HepG2 (cell line): Measurements from ENCODE around the gene SLC17A9. TPM values are rescaled to one million over a fixed set of nuclear protein-coding genes. Genes with fewer than 3 reads are reported as not detected.
A peak's percentile ranks its signal among the peaks of the same experiment; 100 is the strongest.

ENCODE experiments used
- CBX5 ChIP-seq: sonication (generic); formaldehyde crosslinking; IDR thresholded peaks from 2 replicates; pipeline ENCODE4 v1.4.0; 2020; ENCODE audit warnings: missing genetic modification reagents, borderline replicate concordance
- CREB3 ChIP-seq: sonication (generic); formaldehyde crosslinking; IDR thresholded peaks from 2 replicates; pipeline ENCODE4 v1.5.0; 2020; ENCODE audit warnings: missing genetic modification reagents
- ELF3 ChIP-seq: IDR thresholded peaks from 2 replicates; pipeline ENCODE4 v1.6.1; 2016; ENCODE audit warnings: missing genetic modification reagents, missing compliant biosample characterization
- MAX ChIP-seq: IDR thresholded peaks from 2 replicates; pipeline ENCODE4 v1.6.1; 2012; ENCODE audit warnings: inconsistent platforms
- PRMT3 ChIP-seq: sonication (generic); formaldehyde crosslinking; IDR thresholded peaks from 2 replicates; pipeline ENCODE4 v1.8.1; 2022; ENCODE audit warnings: low read depth, mild to moderate bottlenecking, moderate library complexity, missing genetic modification reagents, borderline replicate concordance
- TCF7 ChIP-seq: sonication (generic); IDR thresholded peaks from 2 replicates; pipeline ENCODE4 v1.6.1; 2016; ENCODE audit warnings: antibody characterized with exemption, low read depth
- ZBTB20 ChIP-seq: sonication (generic); formaldehyde crosslinking; IDR thresholded peaks from 2 replicates; pipeline ENCODE4 v1.8.1; 2023; ENCODE audit warnings: missing genetic modification reagents, low read depth, mild to moderate bottlenecking, borderline replicate concordance
- ZNF724P ChIP-seq: sonication (generic); formaldehyde crosslinking; IDR thresholded peaks from 2 replicates; pipeline ENCODE4 v1.8.0; 2022; ENCODE audit warnings: missing genetic modification reagents, borderline replicate concordance
- polyA plus RNA-seq, 8 experiments: library from polyadenylated mRNA; depleted of rRNA in 3 of 8; stranded (reverse) in 7 of 8; unstranded in 1 of 8; fragments of >200 nt; fragmentation: Illumina TruSeq in 4 of 8; extraction: Trizol in 4 of 8; gene quantifications; 2 replicates each; pipeline versions ENCODE4 v1.2.1 to v1.2.3, GENCODE V29; 2011 to 2016; ENCODE audit warnings: low read depth in 4 of 8, missing spikeins in 1 of 8, mixed read lengths in 1 of 8; ENCODE audit not compliant: insufficient read depth in 1 of 8
- total RNA-seq, 5 experiments: library from RNA; depleted of rRNA; stranded (reverse); fragments of >200 nt; fragmentation: Illumina TruSeq; extraction: Trizol; gene quantifications; 2 replicates each; pipeline ENCODE4 v1.2.3, GENCODE V29; 2016; ENCODE audit warnings: low read depth in 1 of 5
- TF ChIP-seq, protein P1 (sequence below), 2 experiments: sonication (generic) in 1 of 2; formaldehyde crosslinking in 1 of 2; IDR thresholded peaks; 2 replicates each; pipeline versions ENCODE4 v1.4.0 to v1.6.1; 2018 to 2020; ENCODE audit warnings: missing genetic modification reagents in 2 of 2, borderline replicate concordance in 1 of 2, low read depth in 1 of 2, mild to moderate bottlenecking in 1 of 2, missing biosample characterization in 1 of 2

The SLC17A9 gene
- total and polyA plus RNA-seq, 2 of the 13 experiments (the other 11 are each of a cell fraction or from before 2014, with no cell fraction given): 110 to 191 TPM

DNA sequence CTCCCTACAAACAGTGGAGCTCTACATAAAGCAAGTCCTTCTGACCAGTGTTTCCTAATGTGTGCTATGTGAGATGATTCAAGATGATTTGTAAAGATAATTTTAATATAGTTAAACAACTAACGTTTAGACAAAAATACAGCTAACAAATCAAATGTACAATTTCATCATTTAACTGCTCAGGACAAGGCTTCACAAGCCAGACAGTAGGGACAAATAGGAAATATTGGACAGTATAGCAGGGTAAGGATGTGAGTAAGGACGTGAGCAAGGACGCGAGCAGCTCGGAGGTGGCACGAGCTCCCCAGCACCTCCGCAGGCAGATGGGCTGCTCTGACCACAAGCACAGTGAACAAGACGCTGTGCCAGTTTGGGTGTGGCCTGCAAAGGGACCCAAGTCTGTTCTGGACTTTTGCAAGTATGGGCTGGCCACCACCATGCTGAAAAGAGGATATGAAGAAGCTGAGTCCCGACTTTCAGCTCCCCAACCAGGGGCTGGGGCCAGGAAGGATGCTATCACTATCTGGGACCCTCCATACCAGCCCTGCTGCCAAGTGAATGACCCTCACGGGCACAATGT, 40.7 kb upstream of the SLC17A9 start (continued):
- 0 out of 2 replicates have a peak, but pooled peaks have one; percentile 25 for TF ChIP-seq CBX5
- no peak for TF ChIP-seq CREB3 (CRISPR knock-in tag)
- no peak for TF ChIP-seq PRMT3 (CRISPR knock-in tag)
- no peak for TF ChIP-seq TCF7
- no peak for TF ChIP-seq ELF3 (CRISPR knock-in tag)
- TF ChIP-seq ZNF724P (CRISPR knock-in tag): 0 out of 2 replicates have a peak, but pooled peaks have one; percentile 61
- TF ChIP-seq MAX: no peak
- TF ChIP-seq, protein P1, sequence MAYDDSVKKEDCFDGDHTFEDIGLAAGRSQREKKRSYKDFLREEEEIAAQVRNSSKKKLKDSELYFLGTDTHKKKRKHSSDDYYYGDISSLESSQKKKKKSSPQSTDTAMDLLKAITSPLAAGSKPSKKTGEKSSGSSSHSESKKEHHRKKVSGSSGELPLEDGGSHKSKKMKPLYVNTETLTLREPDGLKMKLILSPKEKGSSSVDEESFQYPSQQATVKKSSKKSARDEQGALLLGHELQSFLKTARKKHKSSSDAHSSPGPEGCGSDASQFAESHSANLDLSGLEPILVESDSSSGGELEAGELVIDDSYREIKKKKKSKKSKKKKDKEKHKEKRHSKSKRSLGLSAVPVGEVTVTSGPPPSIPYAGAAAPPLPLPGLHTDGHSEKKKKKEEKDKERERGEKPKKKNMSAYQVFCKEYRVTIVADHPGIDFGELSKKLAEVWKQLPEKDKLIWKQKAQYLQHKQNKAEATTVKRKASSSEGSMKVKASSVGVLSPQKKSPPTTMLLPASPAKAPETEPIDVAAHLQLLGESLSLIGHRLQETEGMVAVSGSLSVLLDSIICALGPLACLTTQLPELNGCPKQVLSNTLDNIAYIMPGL (CRISPR knock-in tag; IDR thresholded peaks at IDR 0.05; ENCODE audit: borderline replicate concordance in 1 of 2, low read depth in 1 of 2): no peak
- no peak for TF ChIP-seq ZBTB20 (CRISPR knock-in tag)
